Activated naive CD8-positive, alpha-beta T cell treated with anti-CD3 and anti-CD28 coated beads, Interleukin-2, amount 10 ng/mL, durations not matched to agents 7 days and 5 days (primary cell): ENCODE results near the gene CCNA2. TPM values are rescaled to one million over a fixed set of nuclear protein-coding genes. Genes with fewer than 3 reads are reported as not detected.

Experiments
- ATAC-seq: fragments of 150-1000 bp; cut with Tn5 transposase; one replicate; pipeline ENCODE4 v1.10.0; 2021; ENCODE audit warnings: low read depth, moderate library complexity
- POLR2A ChIA-PET: fragments of 350-600 bp; sonication (Branson Sonifier 250); formaldehyde crosslinking; loops from one replicate; lab custom pipeline; 2021; ENCODE audit warnings: antibody characterized with exemption; lab: Charles Lee
- DNase-seq: peaks from one replicate; pipeline ENCODE4 v3.0.0; 2021
- H3K27ac Mint-ChIP-seq: one replicate; pipeline ENCODE4 v1.8.0; 2022; ENCODE audit warnings: mild to moderate bottlenecking, mixed read lengths
- H3K27me3 Mint-ChIP-seq: one replicate; pipeline ENCODE4 v1.8.0; 2022; ENCODE audit warnings: mild to moderate bottlenecking, moderate library complexity, mixed read lengths
- H3K36me3 Mint-ChIP-seq: one replicate; pipeline ENCODE4 v1.8.0; 2021; ENCODE audit warnings: mild to moderate bottlenecking, mixed read lengths
- H3K4me1 Mint-ChIP-seq: one replicate; pipeline ENCODE4 v1.8.0; 2021; ENCODE audit warnings: mixed read lengths
- H3K4me3 Mint-ChIP-seq: one replicate; pipeline ENCODE4 v1.8.0; 2022; ENCODE audit warnings: mild to moderate bottlenecking, moderate library complexity, mixed read lengths
- H3K9me3 Mint-ChIP-seq: one replicate; pipeline ENCODE4 v1.8.0; 2021; ENCODE audit warnings: mixed read lengths
- total RNA-seq, 2 experiments: library from RNA; stranded (reverse); gene quantifications; one replicate each; pipeline ENCODE4 v1.2.3, GENCODE V29; 2021

The CCNA2 gene
- total RNA-seq, 2 experiments from 2014 or later = 84.8 to 86.4 TPM

GRCh38 chr4:121799867-121800501 is 23.7 kb downstream of the CCNA2 start:
- DNase-seq (no peak), ATAC-seq (no peak)
- peak overlapping the region; percentile 93 for H3K27ac Mint-ChIP-seq
- H3K4me1 Mint-ChIP-seq = peaks cover 41% of the 10 kb centered on the region
- H3K27me3 Mint-ChIP-seq = peaks cover under 1% of the 10 kb centered on the region
- POLR2A ChIA-PET = interaction anchor here (3.8 kb wide), 1 partner anchor 23 kb away, joined by 39 read pairs; the partner anchor contains the start of gene CCNA2
- H3K36me3 Mint-ChIP-seq = peaks cover 11% of the 10 kb centered on the region
- H3K4me3 Mint-ChIP-seq = peak overlapping the region; percentile 87
- H3K9me3 Mint-ChIP-seq = no peaks in the 10 kb centered on the region

GRCh38 chr4:121799208-121799823 is 24.4 kb downstream of the CCNA2 start:
- peak overlapping the region; percentile 68 for H3K27ac Mint-ChIP-seq
- peaks cover 3% of the 10 kb centered on the region for H3K27me3 Mint-ChIP-seq
- ATAC-seq (no peak), DNase-seq (no peak)
- peaks cover 37% of the 10 kb centered on the region for H3K4me1 Mint-ChIP-seq
- H3K36me3 Mint-ChIP-seq = peaks cover 7% of the 10 kb centered on the region
- peak overlapping the region; percentile 35 for H3K4me3 Mint-ChIP-seq
- POLR2A ChIA-PET = interaction anchor here (3.8 kb wide), 1 partner anchor 23 kb away, joined by 39 read pairs; the partner anchor contains the start of gene CCNA2
- H3K9me3 Mint-ChIP-seq = no peaks in the 10 kb centered on the region

- POLR2A ChIA-PET = no interaction called here
- Mint-ChIP-seq H3K27ac (no peak overlapping the region), H3K4me3 (no peak overlapping the region), H3K4me1 (peaks cover 25% of the 10 kb centered on the region), H3K9me3 (no peaks in the 10 kb centered on the region), H3K27me3 (peaks cover 3% of the 10 kb centered on the region), H3K36me3 (peaks cover 2% of the 10 kb centered on the region)
- ATAC-seq (no peak), DNase-seq (no peak)
Measured at GRCh38 chr4:121796283-121796682, 27.4 kb downstream of the CCNA2 start.

GRCh38 chr4:121794505-121795188 is 29.0 kb downstream of the CCNA2 start:
- no peak for ATAC-seq
- Mint-ChIP-seq H3K36me3 (no peaks in the 10 kb centered on the region), H3K9me3 (no peaks in the 10 kb centered on the region), H3K4me1 (peaks cover 16% of the 10 kb centered on the region), H3K4me3 (no peak overlapping the region), H3K27me3 (peaks cover 3% of the 10 kb centered on the region), H3K27ac (no peak overlapping the region)
- DNase-seq = no peak
- POLR2A ChIA-PET = no interaction called here

GRCh38 chr4:121792966-121793365 is 30.7 kb downstream of the CCNA2 start:
- Mint-ChIP-seq H3K4me1 (peaks cover 12% of the 10 kb centered on the region), H3K27me3 (peaks cover 8% of the 10 kb centered on the region), H3K4me3 (no peak overlapping the region), H3K9me3 (no peaks in the 10 kb centered on the region), H3K27ac (no peak overlapping the region), H3K36me3 (no peaks in the 10 kb centered on the region)
- DNase-seq (no peak), ATAC-seq (no peak)
- POLR2A ChIA-PET = interaction anchor here (1.0 kb wide), 1 partner anchor 96 kb away, joined by 3 read pairs; the partner anchor contains the start of gene ANXA5

- no peak for DNase-seq
- peaks cover 8% of the 10 kb centered on the region for H3K27me3 Mint-ChIP-seq
- peaks cover 12% of the 10 kb centered on the region for H3K4me1 Mint-ChIP-seq
- POLR2A ChIA-PET = no interaction called here
- no peaks in the 10 kb centered on the region for H3K36me3 Mint-ChIP-seq
- no peaks in the 10 kb centered on the region for H3K9me3 Mint-ChIP-seq
- H3K27ac Mint-ChIP-seq = no peak overlapping the region
- no peak overlapping the region for H3K4me3 Mint-ChIP-seq
- no peak for ATAC-seq
Measured at GRCh38 chr4:121791481-121791880, 32.2 kb downstream of the CCNA2 start.

GRCh38 chr4:121790976-121791375 is 32.7 kb downstream of the CCNA2 start:
- POLR2A ChIA-PET = no interaction called here
- Mint-ChIP-seq H3K4me1 (peaks cover 9% of the 10 kb centered on the region), H3K9me3 (no peaks in the 10 kb centered on the region), H3K4me3 (no peak overlapping the region), H3K27ac (no peak overlapping the region), H3K36me3 (no peaks in the 10 kb centered on the region), H3K27me3 (peaks cover 8% of the 10 kb centered on the region)
- DNase-seq = no peak
- ATAC-seq = no peak

- Mint-ChIP-seq H3K4me3 (no peak overlapping the region), H3K36me3 (no peaks in the 10 kb centered on the region), H3K27ac (no peak overlapping the region), H3K4me1 (peaks cover 2% of the 10 kb centered on the region), H3K9me3 (no peaks in the 10 kb centered on the region), H3K27me3 (peaks cover 13% of the 10 kb centered on the region)
- no peak for DNase-seq
- ATAC-seq = no peak
- POLR2A ChIA-PET = no interaction called here
Measured at GRCh38 chr4:121789960-121790829, 33.5 kb downstream of the CCNA2 start.

- DNase-seq = no peak
- Mint-ChIP-seq H3K36me3 (no peaks in the 10 kb centered on the region), H3K9me3 (no peaks in the 10 kb centered on the region), H3K27ac (no peak overlapping the region), H3K4me3 (no peak overlapping the region), H3K4me1 (peaks cover 2% of the 10 kb centered on the region), H3K27me3 (peaks cover 16% of the 10 kb centered on the region)
- POLR2A ChIA-PET = no interaction called here
- no peak for ATAC-seq
Measured at GRCh38 chr4:121789455-121789854, 34.2 kb downstream of the CCNA2 start.

GRCh38 chr4:121788896-121789295 is 34.8 kb downstream of the CCNA2 start:
- no peak for ATAC-seq
- POLR2A ChIA-PET = no interaction called here

GRCh38 chr4:121786221-121786620 is 37.5 kb downstream of the CCNA2 start:
- DNase-seq = no peak
- ATAC-seq = no peak
- no peak overlapping the region for H3K4me3 Mint-ChIP-seq
- H3K27me3 Mint-ChIP-seq = peaks cover 29% of the 10 kb centered on the region
- H3K9me3 Mint-ChIP-seq = no peaks in the 10 kb centered on the region
- no peaks in the 10 kb centered on the region for H3K36me3 Mint-ChIP-seq
- peaks cover 2% of the 10 kb centered on the region for H3K4me1 Mint-ChIP-seq
- H3K27ac Mint-ChIP-seq = no peak overlapping the region
- POLR2A ChIA-PET = no interaction called here

More at GRCh38 chr4:121788896-121789295, 34.8 kb downstream of the CCNA2 start:
- Mint-ChIP-seq H3K36me3 (no peaks in the 10 kb centered on the region), H3K27ac (no peak overlapping the region), H3K9me3 (no peaks in the 10 kb centered on the region), H3K4me3 (no peak overlapping the region), H3K27me3 (peaks cover 20% of the 10 kb centered on the region), H3K4me1 (peaks cover 2% of the 10 kb centered on the region)
- DNase-seq = no peak

GRCh38 chr4:121785479-121785878 is 38.2 kb downstream of the CCNA2 start:
- Mint-ChIP-seq H3K9me3 (no peaks in the 10 kb centered on the region), H3K36me3 (no peaks in the 10 kb centered on the region), H3K4me1 (peaks cover 2% of the 10 kb centered on the region), H3K27ac (no peak overlapping the region), H3K4me3 (no peak overlapping the region), H3K27me3 (peaks cover 34% of the 10 kb centered on the region)
- no peak for DNase-seq
- no peak for ATAC-seq
- POLR2A ChIA-PET = no interaction called here

- ATAC-seq (no peak), DNase-seq (no peak)
- Mint-ChIP-seq H3K36me3 (no peaks in the 10 kb centered on the region), H3K4me3 (no peak overlapping the region), H3K9me3 (no peaks in the 10 kb centered on the region), H3K27ac (no peak overlapping the region), H3K4me1 (peaks cover 2% of the 10 kb centered on the region), H3K27me3 (peaks cover 36% of the 10 kb centered on the region)
- POLR2A ChIA-PET = no interaction called here
Measured at GRCh38 chr4:121784975-121785374, 38.7 kb downstream of the CCNA2 start.
